Measurements from ENCODE around the gene MYL4. TPM values are rescaled to one million over a fixed set of nuclear protein-coding genes. Genes with fewer than 3 reads are reported as not detected.
"Not testable (repeated sequence)": the region's sequence is repeated elsewhere in the genome, so short reads cannot be mapped to it uniquely, and the experiment has no call there.

MYL4 gene
- not detected in 2 replicates for total RNA-seq

DNA sequence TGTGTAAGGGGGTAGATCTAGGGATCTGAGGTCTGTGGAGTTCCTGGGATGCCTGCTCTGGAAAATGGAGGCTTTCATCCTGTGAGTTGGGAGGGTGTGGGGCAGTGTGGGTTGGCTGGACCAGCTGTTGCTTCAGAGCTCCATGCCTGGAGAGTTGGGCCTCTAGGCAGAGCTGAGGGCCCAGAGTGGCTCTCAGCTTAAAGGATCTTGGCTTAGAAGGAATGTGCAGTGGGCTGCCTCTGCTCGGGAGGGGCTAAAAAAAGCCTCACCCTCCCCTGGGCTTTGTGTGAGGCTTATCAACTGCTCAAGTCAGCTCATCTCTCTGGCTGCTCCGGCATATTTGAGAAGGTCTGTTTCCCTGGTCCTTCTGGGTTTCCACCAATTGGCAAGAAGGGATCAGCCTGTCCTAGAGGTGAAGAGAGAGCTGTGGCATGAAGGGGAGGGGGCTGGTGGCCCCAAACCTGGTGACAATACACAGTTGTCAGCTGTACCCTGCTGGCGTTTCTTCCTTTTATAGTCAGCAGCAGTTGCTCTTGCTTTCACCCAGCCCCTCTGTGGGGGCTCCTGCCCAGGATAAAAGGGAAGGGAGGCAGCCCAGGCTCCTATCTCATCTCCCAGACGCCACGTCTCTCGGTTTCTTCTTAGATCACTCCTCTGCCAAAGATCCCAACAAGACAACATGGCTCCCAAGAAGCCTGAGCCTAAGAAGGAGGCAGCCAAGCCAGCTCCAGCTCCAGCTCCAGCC, at the start of gene MYL4:
Gene MYL4 (plus strand): TSS at position 605 of the 745 bp plus-strand sequence. CDS start 75 bp downstream, at position 680.
- TF ChIP-seq, protein P1, sequence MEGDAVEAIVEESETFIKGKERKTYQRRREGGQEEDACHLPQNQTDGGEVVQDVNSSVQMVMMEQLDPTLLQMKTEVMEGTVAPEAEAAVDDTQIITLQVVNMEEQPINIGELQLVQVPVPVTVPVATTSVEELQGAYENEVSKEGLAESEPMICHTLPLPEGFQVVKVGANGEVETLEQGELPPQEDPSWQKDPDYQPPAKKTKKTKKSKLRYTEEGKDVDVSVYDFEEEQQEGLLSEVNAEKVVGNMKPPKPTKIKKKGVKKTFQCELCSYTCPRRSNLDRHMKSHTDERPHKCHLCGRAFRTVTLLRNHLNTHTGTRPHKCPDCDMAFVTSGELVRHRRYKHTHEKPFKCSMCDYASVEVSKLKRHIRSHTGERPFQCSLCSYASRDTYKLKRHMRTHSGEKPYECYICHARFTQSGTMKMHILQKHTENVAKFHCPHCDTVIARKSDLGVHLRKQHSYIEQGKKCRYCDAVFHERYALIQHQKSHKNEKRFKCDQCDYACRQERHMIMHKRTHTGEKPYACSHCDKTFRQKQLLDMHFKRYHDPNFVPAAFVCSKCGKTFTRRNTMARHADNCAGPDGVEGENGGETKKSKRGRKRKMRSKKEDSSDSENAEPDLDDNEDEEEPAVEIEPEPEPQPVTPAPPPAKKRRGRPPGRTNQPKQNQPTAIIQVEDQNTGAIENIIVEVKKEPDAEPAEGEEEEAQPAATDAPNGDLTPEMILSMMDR (IDR thresholded peaks at IDR 0.05; ENCODE audit: insufficient read depth, low read length, poor library complexity, severe bottlenecking): no peak

DNA sequence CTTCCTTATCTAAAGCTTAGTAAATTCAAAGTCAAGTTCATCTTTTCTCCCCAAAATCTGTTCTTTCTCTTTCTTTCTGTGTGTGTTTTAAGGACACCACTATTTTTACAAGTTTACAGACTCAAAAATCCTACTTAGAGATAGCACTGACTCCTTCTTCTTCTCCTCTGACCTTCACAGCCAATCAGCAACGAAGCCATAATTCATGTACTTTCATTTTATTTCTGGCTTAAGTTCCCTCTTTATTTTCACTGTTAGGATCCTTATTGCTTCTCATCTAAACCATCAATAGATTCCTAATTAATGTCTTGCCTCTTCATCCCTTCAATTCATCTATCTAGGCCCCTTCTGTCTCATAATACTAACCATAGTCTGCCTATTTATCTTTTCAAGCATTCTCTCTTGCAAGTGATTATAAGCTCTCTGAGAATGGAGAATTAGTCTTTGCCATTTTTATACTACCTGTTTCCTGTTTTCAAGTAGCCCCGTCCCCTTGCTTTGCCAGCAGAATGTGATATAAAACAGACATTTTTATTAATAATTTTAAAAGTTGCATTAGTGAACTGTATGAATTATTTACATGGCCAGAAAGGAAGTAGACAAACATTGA, 47.0 kb upstream of the MYL4 start:
- TF ChIP-seq, protein P1 (IDR thresholded peaks at IDR 0.05; ENCODE audit: insufficient read depth, low read length, poor library complexity, severe bottlenecking): no peak
- DNase-seq (ENCODE audit: low read depth): no peak
- Histone ChIP-seq H3K4me3 (ENCODE audit: low read depth, low read length) (no peak overlapping the region), H3K36me3 (ENCODE audit: control insufficient read depth, insufficient read depth, low read length) (peaks cover 3% of the 10 kb centered on the region), H3K27me3 (ENCODE audit: control insufficient read depth, insufficient read depth, low read length) (no peaks in the 10 kb centered on the region)

More for the DNA sequence above, at the start of gene MYL4:
- no peaks in the 10 kb centered on the region for H3K27me3 ChIP-seq (ENCODE audit: control insufficient read depth, insufficient read depth, low read length)
- no peaks in the 10 kb centered on the region for H3K36me3 ChIP-seq (ENCODE audit: control insufficient read depth, insufficient read depth, low read length)
- no peak for DNase-seq (ENCODE audit: low read depth)
- no peak within 1 kb of the TSS for H3K4me3 ChIP-seq (ENCODE audit: low read depth, low read length)

DNA sequence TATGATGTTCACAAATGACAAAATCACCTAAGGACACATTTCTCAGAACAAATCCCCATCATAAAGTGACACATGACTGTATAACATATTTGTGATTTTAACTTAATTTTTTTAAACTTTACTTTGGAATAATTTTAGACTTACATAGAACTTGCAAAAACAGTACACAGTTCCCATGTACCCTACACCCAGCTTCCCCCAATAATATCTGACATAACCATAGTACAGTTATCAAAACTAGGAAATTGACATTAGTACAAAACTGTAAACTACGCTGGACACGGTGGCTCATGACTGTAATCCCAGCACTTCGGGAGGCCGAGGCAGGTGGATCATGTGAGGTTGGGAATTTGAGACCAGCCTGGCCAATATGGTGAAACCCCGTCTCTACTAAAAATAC, 44.9 kb upstream of the MYL4 start:
- no peak overlapping the region for H3K4me3 ChIP-seq (ENCODE audit: low read depth, low read length)
- TF ChIP-seq, protein P1 (IDR thresholded peaks at IDR 0.05; ENCODE audit: insufficient read depth, low read length, poor library complexity, severe bottlenecking): no peak
- H3K27me3 ChIP-seq (ENCODE audit: control insufficient read depth, insufficient read depth, low read length): no peaks in the 10 kb centered on the region
- peaks cover 1% of the 10 kb centered on the region for H3K36me3 ChIP-seq (ENCODE audit: control insufficient read depth, insufficient read depth, low read length)
- no peak for DNase-seq (ENCODE audit: low read depth)

DNA sequence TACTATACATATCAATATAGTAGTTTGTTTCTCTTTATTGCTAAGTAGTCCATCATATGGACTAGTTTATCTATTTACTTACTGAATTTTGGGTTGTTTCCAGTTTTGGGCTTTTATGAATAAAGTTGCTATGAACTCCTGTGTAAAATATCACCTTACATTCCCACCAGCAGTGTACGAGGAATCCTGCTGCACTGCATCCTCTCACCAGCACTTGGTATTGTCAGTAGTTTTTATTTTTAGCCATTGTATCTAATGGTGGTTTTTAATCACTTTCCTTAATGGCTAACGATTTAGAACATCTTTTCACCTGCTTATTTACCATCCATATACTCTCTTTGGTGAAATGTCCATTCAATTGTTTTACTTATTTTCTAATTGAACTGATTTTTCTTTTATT, 44.0 kb upstream of the MYL4 start:
- no peak for DNase-seq (ENCODE audit: low read depth)
- Histone ChIP-seq H3K36me3 (ENCODE audit: control insufficient read depth, insufficient read depth, low read length) (peaks cover 1% of the 10 kb centered on the region), H3K4me3 (ENCODE audit: low read depth, low read length) (no peak overlapping the region), H3K27me3 (ENCODE audit: control insufficient read depth, insufficient read depth, low read length) (no peaks in the 10 kb centered on the region)
- TF ChIP-seq, protein P1 (IDR thresholded peaks at IDR 0.05; ENCODE audit: insufficient read depth, low read length, poor library complexity, severe bottlenecking): no peak

DNA sequence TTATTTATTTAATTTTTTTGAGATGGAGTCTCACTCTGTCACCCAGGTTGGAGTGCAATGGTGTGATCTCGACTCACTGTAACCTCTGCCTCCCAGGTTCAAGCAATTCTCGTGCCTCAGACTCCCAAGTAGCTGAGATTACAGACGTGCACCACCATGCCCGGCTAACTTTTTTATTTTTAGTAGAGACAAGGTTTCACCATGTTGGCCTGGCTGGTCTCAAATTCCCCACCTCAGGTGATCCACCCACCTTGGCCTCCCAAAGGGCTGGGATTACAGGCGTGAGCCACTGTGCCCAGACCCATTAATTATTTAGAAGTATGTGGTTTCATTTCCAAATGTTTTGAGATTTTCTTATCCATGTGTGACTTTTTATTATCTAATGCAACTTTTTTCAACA, 42.3 kb upstream of the MYL4 start:
- H3K4me3 ChIP-seq (ENCODE audit: low read depth, low read length); DNase-seq (ENCODE audit: low read depth); H3K27me3 ChIP-seq (ENCODE audit: control insufficient read depth, insufficient read depth, low read length); H3K36me3 ChIP-seq (ENCODE audit: control insufficient read depth, insufficient read depth, low read length): not testable (repeated sequence)

DNA sequence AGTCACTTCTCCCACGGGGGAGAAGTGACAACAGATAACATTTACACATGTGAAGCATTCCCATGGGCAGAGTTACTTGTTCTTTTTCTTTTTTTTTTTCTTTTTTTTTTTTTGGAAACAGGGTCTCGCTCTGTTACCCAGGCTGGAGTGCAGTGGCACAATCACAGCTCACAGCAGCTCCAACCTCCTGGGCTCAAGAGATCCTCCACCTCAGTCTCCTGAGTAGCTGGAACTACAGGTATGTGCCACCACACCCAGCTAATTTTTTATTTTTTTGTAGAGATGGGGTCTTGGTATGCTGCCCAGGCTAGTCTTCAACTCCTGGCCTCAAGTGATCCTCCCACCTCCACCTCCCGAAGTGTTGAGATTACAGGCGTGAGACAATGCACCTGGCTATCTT, 40.3 kb upstream of the MYL4 start:
- H3K36me3 ChIP-seq (ENCODE audit: control insufficient read depth, insufficient read depth, low read length); H3K27me3 ChIP-seq (ENCODE audit: control insufficient read depth, insufficient read depth, low read length); DNase-seq (ENCODE audit: low read depth); H3K4me3 ChIP-seq (ENCODE audit: low read depth, low read length): not testable (repeated sequence)

DNA sequence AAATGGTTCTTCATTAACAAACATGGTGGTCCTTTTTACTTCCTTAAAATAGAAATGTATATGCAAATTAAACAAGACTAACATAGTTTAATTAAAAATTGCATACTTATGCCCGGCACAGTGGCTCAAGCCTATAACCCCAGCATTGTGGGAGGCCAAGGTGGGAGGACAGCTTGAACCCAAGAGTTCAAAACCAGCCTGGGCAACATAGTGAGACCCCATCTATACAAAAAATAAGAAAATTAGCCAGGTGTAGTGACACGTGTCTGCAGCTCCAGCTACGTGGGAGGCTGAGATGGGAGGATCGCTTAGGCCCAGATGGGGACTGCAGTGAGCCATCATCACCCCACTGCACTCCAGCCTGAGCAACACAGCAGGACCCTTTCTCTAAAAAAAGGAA, 38.4 kb upstream of the MYL4 start:
- TF ChIP-seq, protein P1 (IDR thresholded peaks at IDR 0.05; ENCODE audit: insufficient read depth, low read length, poor library complexity, severe bottlenecking): no peak
- no peaks in the 10 kb centered on the region for H3K27me3 ChIP-seq (ENCODE audit: control insufficient read depth, insufficient read depth, low read length)
- H3K4me3 ChIP-seq (ENCODE audit: low read depth, low read length): no peak overlapping the region
- no peak for DNase-seq (ENCODE audit: low read depth)
- H3K36me3 ChIP-seq (ENCODE audit: control insufficient read depth, insufficient read depth, low read length): peaks cover 1% of the 10 kb centered on the region
